ENCODE data around the gene CCHCR1.

Gene CCHCR1

GRCh38 chr6:31173406-31173805 is 15.8 kb upstream of the CCHCR1 start:
- no peak overlapping the region for H3K27ac ChIP-seq
- H3K79me2 ChIP-seq = no peaks in the 10 kb centered on the region
- no peaks in the 10 kb centered on the region for H3K9me3 ChIP-seq (ENCODE audit: control insufficient read depth, low read length)
- no peak overlapping the region for H3K4me2 ChIP-seq (ENCODE audit: low read length)
- H3K36me3 ChIP-seq (ENCODE audit: control insufficient read depth, insufficient read depth, low read length) = no peaks in the 10 kb centered on the region
- no peak for TF ChIP-seq CTCF (IDR thresholded peaks at IDR 0.05)
- no peak overlapping the region for H2AFZ ChIP-seq
- H3K27me3 ChIP-seq (ENCODE audit: control insufficient read depth, insufficient read depth, low read length) = no peaks in the 10 kb centered on the region
- no peaks in the 10 kb centered on the region for H3K4me1 ChIP-seq
- no peak overlapping the region for H3K4me3 ChIP-seq (ENCODE audit: low read depth, low read length)
- no peak overlapping the region for H3K9ac ChIP-seq

- Histone ChIP-seq H3K4me2 (ENCODE audit: low read length) (no peak overlapping the region), H3K79me2 (no peaks in the 10 kb centered on the region), H3K9ac (no peak overlapping the region), H3K27ac (no peak overlapping the region), H3K4me1 (no peaks in the 10 kb centered on the region), H3K36me3 (ENCODE audit: control insufficient read depth, insufficient read depth, low read length) (no peaks in the 10 kb centered on the region), H3K9me3 (ENCODE audit: control insufficient read depth, low read length) (no peaks in the 10 kb centered on the region), H3K27me3 (ENCODE audit: control insufficient read depth, insufficient read depth, low read length) (no peaks in the 10 kb centered on the region), H3K4me3 (ENCODE audit: low read depth, low read length) (no peak overlapping the region), H2AFZ (no peak overlapping the region)
- no peak for TF ChIP-seq CTCF (IDR thresholded peaks at IDR 0.05)
Observed at GRCh38 chr6:31172973-31173384, 15.4 kb upstream of the CCHCR1 start.

GRCh38 chr6:31171931-31172905 is 14.6 kb upstream of the CCHCR1 start:
- Histone ChIP-seq H3K79me2 (no peaks in the 10 kb centered on the region), H2AFZ (no peak overlapping the region), H3K36me3 (ENCODE audit: control insufficient read depth, insufficient read depth, low read length) (no peaks in the 10 kb centered on the region), H3K9me3 (ENCODE audit: control insufficient read depth, low read length) (no peaks in the 10 kb centered on the region), H3K4me3 (ENCODE audit: low read depth, low read length) (no peak overlapping the region), H3K4me2 (ENCODE audit: low read length) (no peak overlapping the region), H3K27ac (no peak overlapping the region), H3K4me1 (no peaks in the 10 kb centered on the region), H3K27me3 (ENCODE audit: control insufficient read depth, insufficient read depth, low read length) (no peaks in the 10 kb centered on the region), H3K9ac (no peak overlapping the region)
- no peak for TF ChIP-seq CTCF (IDR thresholded peaks at IDR 0.05)

- Histone ChIP-seq H3K27me3 (ENCODE audit: control insufficient read depth, insufficient read depth, low read length) (no peaks in the 10 kb centered on the region), H3K4me3 (ENCODE audit: low read depth, low read length) (no peak overlapping the region), H3K79me2 (no peaks in the 10 kb centered on the region), H3K36me3 (ENCODE audit: control insufficient read depth, insufficient read depth, low read length) (no peaks in the 10 kb centered on the region), H3K9ac (no peak overlapping the region), H3K4me2 (ENCODE audit: low read length) (no peak overlapping the region), H3K4me1 (no peaks in the 10 kb centered on the region), H3K27ac (no peak overlapping the region), H2AFZ (no peak overlapping the region), H3K9me3 (ENCODE audit: control insufficient read depth, low read length) (no peaks in the 10 kb centered on the region)
- TF ChIP-seq CTCF (IDR thresholded peaks at IDR 0.05) = no peak
Observed at GRCh38 chr6:31170987-31171671, 13.5 kb upstream of the CCHCR1 start.
